Measurements from ENCODE around the gene GPR162. TPM values are rescaled to one million over a fixed set of nuclear protein-coding genes. Genes with fewer than 3 reads are reported as not detected.

Gene GPR162
- total RNA-seq, 1 experiment from 2014 or later, result 18.3 TPM

DNA sequence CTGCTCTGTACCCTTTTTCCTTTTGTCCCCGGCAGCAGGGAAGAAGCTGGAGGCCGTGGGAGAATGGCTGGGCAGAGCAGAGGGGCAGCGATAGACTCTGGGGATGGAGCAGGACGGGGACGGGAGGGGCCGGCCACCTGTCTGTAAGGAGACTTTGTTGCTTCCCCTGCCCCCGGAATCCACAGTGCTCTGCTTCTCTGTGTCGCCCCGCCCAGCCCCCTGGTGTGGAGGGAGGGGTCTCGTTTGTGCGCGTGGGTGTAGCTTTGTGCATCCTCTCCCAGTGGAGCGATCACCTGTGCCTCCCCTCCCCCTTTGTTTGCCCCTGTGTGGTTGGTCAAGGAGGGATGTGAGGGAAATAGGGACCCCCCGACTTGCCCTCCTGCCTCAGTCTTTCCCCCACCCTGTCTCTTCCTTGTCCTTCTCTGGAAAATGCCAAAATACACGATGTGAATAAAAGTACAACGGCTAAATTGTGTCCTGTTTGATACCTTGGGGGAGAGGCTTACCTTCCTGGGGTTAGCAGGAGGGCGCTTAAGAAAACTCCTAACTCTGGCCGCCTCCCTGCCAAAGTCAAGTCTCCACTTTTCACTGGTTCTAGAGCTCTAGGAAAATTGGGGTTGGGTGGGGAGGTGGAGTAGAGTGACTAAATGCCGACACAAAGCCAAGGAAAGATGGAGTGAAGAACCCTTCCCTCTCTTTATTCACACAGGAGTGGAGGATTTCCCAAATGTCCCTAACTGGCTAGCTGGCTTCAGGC, 44.7 kb downstream of the GPR162 start:
- no peaks in the 10 kb centered on the region for H3K9me3 ChIP-seq (ENCODE audit: low read depth, low read length, poor library complexity, severe bottlenecking)
- peaks cover 70% of the 10 kb centered on the region for H3K36me3 ChIP-seq (ENCODE audit: insufficient read depth, low read length, poor library complexity, severe bottlenecking)
- DNase-seq (ENCODE audit: low spot score), result peak; percentile 58
- CTCF ChIA-PET, result interaction anchor here (0.7 kb wide), 1 partner anchor 925 kb away, joined by 6 read pairs; no protein-coding TSS in a partner anchor
- H3K27me3 ChIP-seq (replicated peaks; ENCODE audit: insufficient read depth, low read depth, low read length, poor library complexity), result no peaks in the 10 kb centered on the region
- intact Hi-C loops (cut with micrococcal nuclease; ENCODE audit: unreplicated experiment), result loop anchor here (2.0 kb wide), 1 partner anchor 14 kb away; the partner anchor contains the start of gene USP5
- TF ChIP-seq EZH2 (IDR thresholded peaks at IDR 0.05; ENCODE audit: borderline replicate concordance, low read depth, low read length, poor library complexity, severe bottlenecking), result no peak
- TF ChIP-seq, protein P1, sequence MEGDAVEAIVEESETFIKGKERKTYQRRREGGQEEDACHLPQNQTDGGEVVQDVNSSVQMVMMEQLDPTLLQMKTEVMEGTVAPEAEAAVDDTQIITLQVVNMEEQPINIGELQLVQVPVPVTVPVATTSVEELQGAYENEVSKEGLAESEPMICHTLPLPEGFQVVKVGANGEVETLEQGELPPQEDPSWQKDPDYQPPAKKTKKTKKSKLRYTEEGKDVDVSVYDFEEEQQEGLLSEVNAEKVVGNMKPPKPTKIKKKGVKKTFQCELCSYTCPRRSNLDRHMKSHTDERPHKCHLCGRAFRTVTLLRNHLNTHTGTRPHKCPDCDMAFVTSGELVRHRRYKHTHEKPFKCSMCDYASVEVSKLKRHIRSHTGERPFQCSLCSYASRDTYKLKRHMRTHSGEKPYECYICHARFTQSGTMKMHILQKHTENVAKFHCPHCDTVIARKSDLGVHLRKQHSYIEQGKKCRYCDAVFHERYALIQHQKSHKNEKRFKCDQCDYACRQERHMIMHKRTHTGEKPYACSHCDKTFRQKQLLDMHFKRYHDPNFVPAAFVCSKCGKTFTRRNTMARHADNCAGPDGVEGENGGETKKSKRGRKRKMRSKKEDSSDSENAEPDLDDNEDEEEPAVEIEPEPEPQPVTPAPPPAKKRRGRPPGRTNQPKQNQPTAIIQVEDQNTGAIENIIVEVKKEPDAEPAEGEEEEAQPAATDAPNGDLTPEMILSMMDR (conservative IDR thresholded peaks at IDR 0.05; ENCODE audit: low read depth, low read length), result no peak
- peak overlapping the region; percentile 100 for H3K4me3 ChIP-seq (ENCODE audit: low read depth, low read length, poor library complexity, severe bottlenecking)
- peak overlapping the region; percentile 99 for H3K27ac ChIP-seq (ENCODE audit: low read depth, low read length, poor library complexity, severe bottlenecking)
- BruUV-seq (replicated peaks), result no TSS peak
- POLR2A ChIA-PET (ENCODE audit: low non-redundant PET), result interaction anchor here (0.6 to 0.8 kb wide), 3 partner anchors 34 to 165 kb away, joined by 3 to 4 read pairs (median 3); no protein-coding TSS in a partner anchor
- peaks cover 26% of the 10 kb centered on the region for H3K4me1 ChIP-seq (ENCODE audit: insufficient read depth, low read length, poor library complexity, severe bottlenecking)

DNA sequence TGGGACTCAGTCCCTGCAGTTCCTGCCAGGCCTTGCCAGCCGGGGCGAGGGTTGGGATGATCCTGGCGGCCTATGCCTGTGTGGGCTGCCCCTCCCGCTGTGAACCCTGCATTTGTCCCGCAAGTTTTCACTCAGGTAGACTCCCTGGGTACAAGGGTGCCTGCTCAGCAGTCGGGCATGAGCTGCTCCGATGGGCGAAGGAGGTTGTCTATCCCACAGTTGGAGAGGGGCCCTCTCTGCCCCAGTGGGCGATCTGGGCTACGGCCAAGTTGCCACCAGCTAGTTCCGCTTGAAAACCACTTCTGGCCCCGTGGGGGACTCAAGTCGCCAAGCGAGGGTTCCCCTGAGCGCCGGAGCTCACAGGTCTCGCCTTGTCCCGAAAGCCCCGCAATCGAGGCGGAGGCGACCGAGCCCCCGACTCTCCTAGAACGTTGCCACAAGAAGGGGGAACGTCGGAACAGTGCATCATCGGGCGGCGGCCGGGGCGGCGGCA, 45.3 kb downstream of the GPR162 start:
- no peak for TF ChIP-seq EZH2 (IDR thresholded peaks at IDR 0.05; ENCODE audit: borderline replicate concordance, low read depth, low read length, poor library complexity, severe bottlenecking)
- TF ChIP-seq, protein P1 (conservative IDR thresholded peaks at IDR 0.05; ENCODE audit: low read depth, low read length), result no peak
- Histone ChIP-seq H3K4me3 (ENCODE audit: low read depth, low read length, poor library complexity, severe bottlenecking) (peak overlapping the region; percentile 100), H3K27me3 (replicated peaks; ENCODE audit: insufficient read depth, low read depth, low read length, poor library complexity) (no peaks in the 10 kb centered on the region), H3K4me1 (ENCODE audit: insufficient read depth, low read length, poor library complexity, severe bottlenecking) (peaks cover 31% of the 10 kb centered on the region), H3K27ac (ENCODE audit: low read depth, low read length, poor library complexity, severe bottlenecking) (peak overlapping the region; percentile 99), H3K36me3 (ENCODE audit: insufficient read depth, low read length, poor library complexity, severe bottlenecking) (peaks cover 67% of the 10 kb centered on the region), H3K9me3 (ENCODE audit: low read depth, low read length, poor library complexity, severe bottlenecking) (no peaks in the 10 kb centered on the region)
- DNase-seq (ENCODE audit: low spot score), result no peak
- ChIA-PET POLR2A (ENCODE audit: low non-redundant PET) (interaction anchor here (0.6 to 0.8 kb wide), 2 partner anchors 35 to 144 kb away, joined by 3 to 4 read pairs; no protein-coding TSS in a partner anchor), CTCF (interaction anchor here (0.6 to 0.7 kb wide), 2 partner anchors 114 to 924 kb away, joined by 4 to 6 read pairs; partner anchors contain the start of gene MLF2)
- BruUV-seq (replicated peaks), result no TSS peak
- intact Hi-C loops (cut with micrococcal nuclease; ENCODE audit: unreplicated experiment), result loop anchor here (2.0 kb wide), 1 partner anchor 14 kb away; the partner anchor contains the start of gene USP5

DNA sequence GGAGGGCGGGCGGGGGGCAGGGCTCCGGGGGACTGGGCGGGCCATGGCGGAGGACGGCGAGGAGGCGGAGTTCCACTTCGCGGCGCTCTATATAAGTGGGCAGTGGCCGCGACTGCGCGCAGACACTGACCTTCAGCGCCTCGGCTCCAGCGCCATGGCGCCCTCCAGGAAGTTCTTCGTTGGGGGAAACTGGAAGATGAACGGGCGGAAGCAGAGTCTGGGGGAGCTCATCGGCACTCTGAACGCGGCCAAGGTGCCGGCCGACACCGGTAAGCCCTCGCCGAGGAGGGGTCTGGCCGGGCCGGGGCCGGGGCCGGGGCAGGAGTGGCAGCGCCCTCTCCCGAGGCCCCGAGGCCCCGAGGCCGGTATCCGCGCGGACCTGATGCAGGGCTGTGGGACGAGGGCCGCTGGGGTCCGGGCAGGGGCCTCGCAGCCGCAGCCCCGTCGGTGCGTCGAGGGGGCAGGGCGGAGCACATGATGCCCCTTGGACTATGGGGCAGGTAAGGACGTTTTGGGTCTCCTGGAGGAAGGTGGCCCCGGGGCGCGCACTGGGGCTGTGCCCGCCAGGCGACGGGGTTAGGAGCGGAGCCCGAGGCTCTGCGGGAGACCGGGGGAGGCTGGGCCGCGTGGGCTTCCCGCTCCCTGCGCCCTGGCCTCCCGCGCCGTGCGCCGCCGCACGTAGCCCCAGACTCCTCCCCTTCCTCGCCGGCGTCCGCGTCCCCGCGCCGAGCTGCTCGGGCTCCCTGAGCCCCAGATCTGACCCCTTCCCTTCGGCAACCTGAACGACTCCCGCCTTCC, 46.0 kb downstream of the GPR162 start, which contains the start of gene TPI1:
TPI1 (plus strand) TSS at position 119 of the 798 bp plus-strand sequence; CDS start at position 155, 36 bp downstream.
- peak; percentile 80 for DNase-seq (ENCODE audit: low spot score)
- Histone ChIP-seq H3K27ac (ENCODE audit: low read depth, low read length, poor library complexity, severe bottlenecking) (peak within 1 kb of the TSS; percentile 99), H3K4me3 (ENCODE audit: low read depth, low read length, poor library complexity, severe bottlenecking) (peak within 1 kb of the TSS; percentile 100), H3K36me3 (ENCODE audit: insufficient read depth, low read length, poor library complexity, severe bottlenecking) (peaks cover 62% of the 10 kb centered on the region), H3K4me1 (ENCODE audit: insufficient read depth, low read length, poor library complexity, severe bottlenecking) (peaks cover 34% of the 10 kb centered on the region), H3K27me3 (replicated peaks; ENCODE audit: insufficient read depth, low read depth, low read length, poor library complexity) (no peaks in the 10 kb centered on the region), H3K9me3 (ENCODE audit: low read depth, low read length, poor library complexity, severe bottlenecking) (no peaks in the 10 kb centered on the region)
- POLR2A ChIA-PET (ENCODE audit: low non-redundant PET), result interaction anchor here (0.6 to 0.8 kb wide), 2 partner anchors 15 to 144 kb away, joined by 3 to 4 read pairs; no protein-coding TSS in a partner anchor
- CTCF ChIA-PET, result interaction anchor here (0.6 to 1.6 kb wide), 3 partner anchors 114 to 923 kb away, joined by 4 to 6 read pairs (median 6); partner anchors contain the start of gene MLF2
- intact Hi-C loops (cut with micrococcal nuclease; ENCODE audit: unreplicated experiment), result loop anchor here (2.0 kb wide), 1 partner anchor 15 kb away; the partner anchor contains the start of gene USP5
- TF ChIP-seq EZH2 (IDR thresholded peaks at IDR 0.05; ENCODE audit: borderline replicate concordance, low read depth, low read length, poor library complexity, severe bottlenecking), result no peak
- TF ChIP-seq, protein P1 (conservative IDR thresholded peaks at IDR 0.05; ENCODE audit: low read depth, low read length), result no peak
- BruUV-seq (replicated peaks), result no TSS peak

All from A673 (cell line).